ENCODE results near the gene UBXN2A. TPM values are rescaled to one million over a fixed set of nuclear protein-coding genes. Genes with fewer than 3 reads are reported as not detected.
A peak's percentile ranks its signal among the peaks of the same experiment; 100 is the strongest.

UBXN2A gene
- total RNA-seq, 5 donors from 2014 or later (not counting 1 experiment from before 2014, with no cell fraction given) = 10.1 to 14.3 (median 12.3) TPM

DNA sequence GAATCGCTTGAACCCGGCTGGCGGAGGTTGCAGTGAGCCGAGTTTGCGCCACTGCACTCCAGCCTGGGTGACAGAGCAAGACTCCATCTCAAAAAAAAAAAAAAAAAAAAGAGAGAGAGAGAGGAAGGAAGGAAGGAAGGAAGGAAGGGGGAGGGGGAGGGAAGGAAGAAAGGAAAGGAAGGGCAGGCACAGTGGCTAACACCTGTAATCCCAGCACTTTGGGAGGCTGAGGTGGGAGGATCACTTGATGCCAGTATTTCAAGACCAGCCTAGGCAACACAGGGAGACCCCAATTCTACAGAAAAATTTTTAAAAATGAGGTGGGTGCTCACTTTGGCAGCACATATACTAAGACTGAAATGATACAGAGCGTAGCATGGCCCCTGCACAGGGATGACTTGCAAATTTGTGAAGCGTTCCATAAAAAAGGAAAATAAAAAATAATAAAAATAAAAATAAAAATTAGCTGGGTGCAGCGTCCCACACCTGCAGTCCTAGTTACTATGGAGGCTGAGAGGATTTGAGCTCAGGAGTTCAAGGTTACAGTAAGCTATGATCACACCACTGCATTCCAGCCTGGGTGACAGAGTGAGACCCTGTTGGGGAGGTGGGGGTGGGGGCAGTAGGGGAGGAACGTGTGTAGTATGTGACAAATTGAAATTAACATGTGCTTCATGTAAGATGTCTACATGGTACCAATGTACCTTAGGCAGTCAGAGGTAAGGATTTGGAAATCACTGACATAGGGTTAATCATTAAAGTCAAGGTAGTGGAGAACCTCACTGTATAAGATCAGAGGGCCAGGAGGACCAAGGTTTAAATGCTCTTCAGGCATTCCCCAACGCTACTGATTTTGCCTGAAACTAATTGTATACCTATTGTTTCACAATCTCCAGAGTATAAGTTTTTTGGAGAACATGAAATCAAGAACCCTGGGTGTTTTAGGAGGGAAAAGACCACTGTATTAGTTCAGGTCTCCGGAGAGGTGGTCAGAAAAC, 105.5 kb downstream of the UBXN2A start:
- H3K4me3 Mint-ChIP-seq = peak overlapping the region; percentile 91 to 99 (median 94)
- H3K36me3 ChIP-seq (ENCODE audit: control insufficient read depth in 2 of 2, extremely low read depth in 1 of 2, insufficient read depth in 1 of 2, low read length in 1 of 2) = no peaks in the 10 kb centered on the region
- no peak overlapping the region for H3K4me3 ChIP-seq (ENCODE audit: control insufficient read depth in 1 of 2, extremely low read depth in 1 of 2, low read length in 1 of 2)
- ChIA-PET CTCF (interaction anchor here in 1 of 2 donors (1.0 kb wide), 1 partner anchor 39 kb away, joined by 3 read pairs; the partner anchor contains the start of gene TP53I3), POLR2A (interaction anchor here (0.7 to 1.8 kb wide), 3 partner anchors 38 to 119 kb away, joined by 4 to 18 read pairs (median 8); partner anchors contain the start of gene ATAD2B (in 2 of the 2))
- DNase-seq (no peak), ATAC-seq (replicated peaks in 1 of 4) (no peak)
- no peaks in the 10 kb centered on the region for H3K9me3 ChIP-seq
- H3K4me1 Mint-ChIP-seq = peaks cover 29 to 35% (median 34%) of the 10 kb centered on the region in 3 donors
- H3K9me3 Mint-ChIP-seq = no peaks in the 10 kb centered on the region
- H3K27me3 ChIP-seq (replicated peaks in 1 of 2; ENCODE audit: control insufficient read depth in 2 of 2, extremely low read depth in 1 of 2, insufficient read depth in 2 of 2, low read length in 1 of 2) = peaks cover 2 to 27% of the 10 kb centered on the region in 2 experiments
- peaks cover 5% of the 10 kb centered on the region for H3K36me3 Mint-ChIP-seq
- peaks cover 8 to 23% of the 10 kb centered on the region in 2 experiments for H3K4me1 ChIP-seq (ENCODE audit: control insufficient read depth in 1 of 2, extremely low read depth in 1 of 2, insufficient read depth in 2 of 2, low read length in 2 of 2)
- WGBS (ENCODE audit: insufficient coverage) = 94% methylated on average over 2 of the region's 11 CpGs
- H3K27me3 Mint-ChIP-seq = peaks cover 0 to 1% of the 10 kb centered on the region in 2 donors
- no peak overlapping the region for H3K27ac ChIP-seq (ENCODE audit: low read length)
- H3K27ac Mint-ChIP-seq = no peak overlapping the region

- H3K36me3 Mint-ChIP-seq = peaks cover 5% of the 10 kb centered on the region
- H3K4me1 Mint-ChIP-seq = peaks cover 29 to 35% (median 34%) of the 10 kb centered on the region in 3 donors
- no peaks in the 10 kb centered on the region for H3K9me3 ChIP-seq
- H3K27ac Mint-ChIP-seq = peak overlapping the region in 1 of 2 donors; percentile 85
- H3K4me3 Mint-ChIP-seq = peak overlapping the region; percentile 91 to 99 (median 94)
- ATAC-seq (replicated peaks in 1 of 4) (no peak), DNase-seq (no peak)
- H3K27me3 ChIP-seq (replicated peaks in 1 of 2; ENCODE audit: control insufficient read depth in 2 of 2, extremely low read depth in 1 of 2, insufficient read depth in 2 of 2, low read length in 1 of 2) = peaks cover 2 to 28% of the 10 kb centered on the region in 2 experiments
- peaks cover 8 to 23% of the 10 kb centered on the region in 2 experiments for H3K4me1 ChIP-seq (ENCODE audit: control insufficient read depth in 1 of 2, extremely low read depth in 1 of 2, insufficient read depth in 2 of 2, low read length in 2 of 2)
- POLR2A ChIA-PET = interaction anchor here (1.6 to 1.8 kb wide), 3 partner anchors 30 to 120 kb away, joined by 8 to 26 read pairs (median 18); partner anchors contain the start of genes ATAD2B (in 2 of the 2) and SF3B6 (in 1 of the 2)
- CTCF ChIA-PET = interaction anchor here in 1 of 2 donors (0.8 to 1.7 kb wide), 2 partner anchors 119 to 222 kb away, joined by 3 to 12 read pairs; partner anchors contain the start of gene ATAD2B
- no peak overlapping the region for H3K27ac ChIP-seq (ENCODE audit: low read length)
- H3K9me3 Mint-ChIP-seq = no peaks in the 10 kb centered on the region
- peak overlapping the region; percentile 70 for H3K4me3 ChIP-seq (ENCODE audit: control insufficient read depth in 1 of 2, extremely low read depth in 1 of 2, low read length in 1 of 2)
- no CpG with 5 or more reads among the region's 2 CpGs for WGBS (ENCODE audit: insufficient coverage)
- H3K36me3 ChIP-seq (ENCODE audit: control insufficient read depth in 2 of 2, extremely low read depth in 1 of 2, insufficient read depth in 1 of 2, low read length in 1 of 2) = no peaks in the 10 kb centered on the region
- H3K27me3 Mint-ChIP-seq = peaks cover 0 to 1% of the 10 kb centered on the region in 2 donors
Observed at GRCh38 chr2:24046599-24046929, 106.3 kb downstream of the UBXN2A start.

GRCh38 chr2:24046930-24047702, 106.9 kb downstream of the UBXN2A start, which contains the start of gene WDCP:
WDCP (minus strand) TSS chr2:24047391; CDS start chr2:24039494, 7,897 bp downstream.
- Mint-ChIP-seq H3K4me3 (peak within 1 kb of the TSS; percentile 91 to 99 (median 94)), H3K9me3 (no peaks in the 10 kb centered on the region), H3K27me3 (peaks cover 0 to 1% of the 10 kb centered on the region in 2 donors), H3K27ac (peak within 1 kb of the TSS; percentile 85 to 97), H3K36me3 (peaks cover 5% of the 10 kb centered on the region), H3K4me1 (peaks cover 29 to 35% (median 34%) of the 10 kb centered on the region in 3 donors)
- ATAC-seq (replicated peaks in 1 of 4) (peak; percentile 99 to 100 (median 100)), DNase-seq (peak; percentile 72 to 96 (median 91))
- Histone ChIP-seq H3K9me3 (no peaks in the 10 kb centered on the region), H3K4me3 (ENCODE audit: control insufficient read depth in 1 of 2, extremely low read depth in 1 of 2, low read length in 1 of 2) (peak within 1 kb of the TSS; percentile 70), H3K27ac (ENCODE audit: low read length) (peak within 1 kb of the TSS; percentile 34), H3K4me1 (ENCODE audit: control insufficient read depth in 1 of 2, extremely low read depth in 1 of 2, insufficient read depth in 2 of 2, low read length in 2 of 2) (peaks cover 8 to 23% of the 10 kb centered on the region in 2 experiments), H3K27me3 (replicated peaks in 1 of 2; ENCODE audit: control insufficient read depth in 2 of 2, extremely low read depth in 1 of 2, insufficient read depth in 2 of 2, low read length in 1 of 2) (peaks cover 2 to 28% of the 10 kb centered on the region in 2 experiments), H3K36me3 (ENCODE audit: control insufficient read depth in 2 of 2, extremely low read depth in 1 of 2, insufficient read depth in 1 of 2, low read length in 1 of 2) (no peaks in the 10 kb centered on the region)
- 1% methylated on average over 35 of the region's 38 CpGs for WGBS (ENCODE audit: insufficient coverage)
- ChIA-PET POLR2A (interaction anchor here (0.6 to 1.8 kb wide), 7 partner anchors 13 to 121 kb away, joined by 3 to 26 read pairs (median 8); partner anchors contain the start of genes ATAD2B (in 2 of the 2) and SF3B6 (in 1 of the 2)), CTCF (interaction anchor here in 1 of 2 donors (0.5 to 1.7 kb wide), 8 partner anchors 26 to 1271 kb away, joined by 3 to 15 read pairs (median 6); partner anchors contain the start of genes ATAD2B, SF3B6 and TP53I3)

- Histone ChIP-seq H3K4me1 (ENCODE audit: control insufficient read depth in 1 of 2, extremely low read depth in 1 of 2, insufficient read depth in 2 of 2, low read length in 2 of 2) (peaks cover 8 to 23% of the 10 kb centered on the region in 2 experiments), H3K27me3 (replicated peaks in 1 of 2; ENCODE audit: control insufficient read depth in 2 of 2, extremely low read depth in 1 of 2, insufficient read depth in 2 of 2, low read length in 1 of 2) (peaks cover 2 to 28% of the 10 kb centered on the region in 2 experiments), H3K27ac (ENCODE audit: low read length) (no peak overlapping the region), H3K9me3 (no peaks in the 10 kb centered on the region), H3K4me3 (ENCODE audit: control insufficient read depth in 1 of 2, extremely low read depth in 1 of 2, low read length in 1 of 2) (no peak overlapping the region), H3K36me3 (ENCODE audit: control insufficient read depth in 2 of 2, extremely low read depth in 1 of 2, insufficient read depth in 1 of 2, low read length in 1 of 2) (no peaks in the 10 kb centered on the region)
- Mint-ChIP-seq H3K4me1 (peaks cover 29 to 35% (median 34%) of the 10 kb centered on the region in 3 donors), H3K27ac (peak overlapping the region; percentile 85 to 97), H3K27me3 (peaks cover 0 to 1% of the 10 kb centered on the region in 2 donors), H3K36me3 (peaks cover 5% of the 10 kb centered on the region), H3K4me3 (peak overlapping the region; percentile 91 to 99 (median 94)), H3K9me3 (no peaks in the 10 kb centered on the region)
- no peak for DNase-seq
- ChIA-PET POLR2A (interaction anchor here (0.6 to 1.8 kb wide), 6 partner anchors 26 to 121 kb away, joined by 5 to 26 read pairs (median 10); partner anchors contain the start of genes ATAD2B (in 2 of the 2) and SF3B6 (in 1 of the 2)), CTCF (interaction anchor here in 1 of 2 donors (1.0 to 1.7 kb wide), 6 partner anchors 26 to 122 kb away, joined by 3 to 15 read pairs (median 8); partner anchors contain the start of genes ATAD2B, SF3B6 and TP53I3)
- no peak for ATAC-seq (replicated peaks in 1 of 4)
- WGBS (ENCODE audit: insufficient coverage) = 41% methylated on average over 6 of the region's 8 CpGs
Observed at GRCh38 chr2:24047703-24048033, 107.4 kb downstream of the UBXN2A start.

DNA sequence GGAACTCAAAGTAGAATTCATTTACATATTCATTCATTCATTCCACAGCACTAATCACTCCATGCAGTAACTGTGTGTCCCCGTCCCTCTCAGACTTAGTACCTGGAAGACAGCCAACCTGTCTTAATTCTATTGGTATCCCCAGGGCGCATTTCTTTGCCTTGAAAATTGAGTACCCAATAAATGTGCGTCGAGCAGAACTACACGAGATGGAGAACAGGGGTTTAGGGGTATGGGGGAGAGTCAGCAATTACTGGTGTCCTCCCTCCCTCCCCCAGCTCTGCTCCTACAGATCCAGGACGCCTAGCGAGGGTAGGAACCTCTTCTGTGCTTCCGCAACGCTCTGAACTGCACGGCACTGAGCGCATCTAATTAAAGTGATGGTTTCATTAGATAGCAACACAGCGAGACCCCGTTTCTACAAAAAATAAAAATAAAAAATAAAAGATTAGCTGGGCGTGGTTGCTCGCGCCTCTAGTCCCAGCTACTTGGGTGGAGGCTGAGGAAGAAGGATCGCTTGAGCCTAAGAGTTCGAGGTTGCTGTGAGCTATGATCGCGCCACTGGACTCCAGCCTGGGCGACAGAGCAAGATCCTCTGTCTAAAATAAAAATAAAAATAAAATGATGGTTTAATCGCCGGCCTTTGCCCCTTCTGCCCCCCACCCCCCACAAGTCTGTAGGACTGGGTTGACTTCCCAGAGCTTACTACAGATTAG, 108.7 kb downstream of the UBXN2A start:
- Histone ChIP-seq H3K4me1 (ENCODE audit: control insufficient read depth in 1 of 2, extremely low read depth in 1 of 2, insufficient read depth in 2 of 2, low read length in 2 of 2) (peaks cover 8 to 23% of the 10 kb centered on the region in 2 experiments), H3K4me3 (ENCODE audit: control insufficient read depth in 1 of 2, extremely low read depth in 1 of 2, low read length in 1 of 2) (peak overlapping the region; percentile 36 to 66), H3K27ac (ENCODE audit: low read length) (no peak overlapping the region), H3K9me3 (no peaks in the 10 kb centered on the region), H3K36me3 (ENCODE audit: control insufficient read depth in 2 of 2, extremely low read depth in 1 of 2, insufficient read depth in 1 of 2, low read length in 1 of 2) (no peaks in the 10 kb centered on the region), H3K27me3 (replicated peaks in 1 of 2; ENCODE audit: control insufficient read depth in 2 of 2, extremely low read depth in 1 of 2, insufficient read depth in 2 of 2, low read length in 1 of 2) (peaks cover 2 to 32% of the 10 kb centered on the region in 2 experiments)
- Mint-ChIP-seq H3K27ac (no peak overlapping the region), H3K27me3 (peaks cover 0 to 3% of the 10 kb centered on the region in 2 donors), H3K36me3 (no peaks in the 10 kb centered on the region), H3K4me1 (peaks cover 28 to 30% (median 29%) of the 10 kb centered on the region in 3 donors), H3K9me3 (no peaks in the 10 kb centered on the region), H3K4me3 (peak overlapping the region in 1 of 3 donors; percentile 85)
- POLR2A ChIA-PET = interaction anchor here in 1 of 2 donors (1.1 kb wide), 1 partner anchor 28 kb away, joined by 3 read pairs; no protein-coding TSS in a partner anchor
- ATAC-seq (replicated peaks in 1 of 4) (no peak), DNase-seq (peak in 1 of 35 experiments; percentile 21)
- CTCF ChIA-PET = interaction anchor here in 1 of 2 donors (0.8 to 1.2 kb wide), 4 partner anchors 28 to 224 kb away, joined by 3 to 4 read pairs (median 4); partner anchors contain the start of gene SF3B6
- WGBS (ENCODE audit: insufficient coverage) = 33% methylated on average over 3 of the region's 23 CpGs

All from T-cell (primary cell).